Activated naive CD4-positive, alpha-beta T cell treated with Interleukin-2 at 50 U/mL for 16 hours (primary cell): ENCODE measurements around the gene FN1.
"Not testable (repeated sequence)": the region's sequence is repeated elsewhere in the genome, so short reads cannot be mapped to it uniquely, and the experiment has no call there.

Experiments
- DNase-seq: peaks from one replicate; pipeline ENCODE4 v3.0.0-alpha.2; 2020

Gene FN1

GRCh38 chr2:215422676-215423075 is 13.2 kb downstream of the FN1 start:
- DNase-seq, result no peak

GRCh38 chr2:215421859-215422461 is 13.9 kb downstream of the FN1 start:
- DNase-seq, result no peak

- DNase-seq, result no peak
Measured at GRCh38 chr2:215420471-215420935, 15.4 kb downstream of the FN1 start.

GRCh38 chr2:215419769-215420470 is 15.9 kb downstream of the FN1 start:
- DNase-seq, result no peak

- no peak for DNase-seq
Measured at GRCh38 chr2:215419113-215419512, 16.8 kb downstream of the FN1 start.

- DNase-seq, result no peak
Measured at GRCh38 chr2:215418064-215418963, 17.6 kb downstream of the FN1 start.

- no peak for DNase-seq
Measured at GRCh38 chr2:215417400-215417951, 18.4 kb downstream of the FN1 start.

GRCh38 chr2:215416656-215417055 is 19.2 kb downstream of the FN1 start:
- DNase-seq, result no peak

GRCh38 chr2:215415820-215416577 is 19.9 kb downstream of the FN1 start:
- DNase-seq, result no peak

- no peak for DNase-seq
Measured at GRCh38 chr2:215415218-215415617, 20.6 kb downstream of the FN1 start.

GRCh38 chr2:215414674-215415073 is 21.2 kb downstream of the FN1 start:
- no peak for DNase-seq

- DNase-seq, result no peak
Measured at GRCh38 chr2:215413974-215414373, 21.9 kb downstream of the FN1 start.

GRCh38 chr2:215413484-215413777 is 22.4 kb downstream of the FN1 start:
- no peak for DNase-seq

- no peak for DNase-seq
Measured at GRCh38 chr2:215411941-215412743, 23.7 kb downstream of the FN1 start.

GRCh38 chr2:215410932-215411285 is 25.0 kb downstream of the FN1 start:
- no peak for DNase-seq

GRCh38 chr2:215410181-215410931 is 25.5 kb downstream of the FN1 start:
- DNase-seq, result not testable (repeated sequence)

- DNase-seq, result no peak
Measured at GRCh38 chr2:215409331-215410127, 26.3 kb downstream of the FN1 start.

- DNase-seq, result not testable (repeated sequence)
Measured at GRCh38 chr2:215408441-215408840, 27.4 kb downstream of the FN1 start.

- DNase-seq, result no peak
Measured at GRCh38 chr2:215407590-215408264, 28.1 kb downstream of the FN1 start.

GRCh38 chr2:215407061-215407460 is 28.8 kb downstream of the FN1 start:
- no peak for DNase-seq
